Neural progenitor cell (in vitro differentiated cells): ENCODE measurements around the gene ABCB10.

Experiments used
- EZH2 ChIP-seq: fragments of 200-600 bp; sonication (generic); IDR thresholded peaks from 2 replicates; pipeline ENCODE4 v1.6.1; 2017; ENCODE audit warnings: antibody characterized with exemption, mild to moderate bottlenecking, moderate library complexity
- EZH2phosphoT487 ChIP-seq: fragments of 200-600 bp; sonication (generic); IDR thresholded peaks from 2 replicates; pipeline ENCODE4 v1.6.1; 2017; ENCODE audit warnings: antibody characterized with exemption
- TF ChIP-seq, protein P1 (sequence below): fragments of 200-600 bp; sonication (generic); IDR thresholded peaks from 2 replicates; pipeline ENCODE4 v1.5.1; 2017; ENCODE audit warnings: antibody characterized with exemption, mild to moderate bottlenecking

DNA sequence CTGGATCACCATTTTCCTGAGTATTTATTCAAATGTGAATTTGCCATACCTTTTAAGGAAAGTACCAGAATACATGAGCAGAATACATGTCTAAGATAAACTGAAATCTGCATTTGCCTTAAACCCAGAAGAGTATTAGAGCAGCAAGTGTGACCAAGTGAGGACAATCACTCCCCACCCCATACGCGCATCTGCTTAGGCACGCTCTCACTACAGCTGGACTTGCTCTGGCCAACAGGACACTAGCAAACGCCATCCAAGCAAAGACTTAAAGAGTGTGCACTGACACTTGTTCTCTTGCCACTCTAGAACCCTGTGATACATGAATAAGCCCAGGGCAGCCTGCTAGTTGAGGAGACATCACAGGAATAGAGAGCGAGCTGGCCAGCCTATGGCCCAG lies 76.0 kb downstream of the ABCB10 start:
- TF ChIP-seq EZH2 (no peak), EZH2phosphoT487 (no peak)
- TF ChIP-seq, protein P1, sequence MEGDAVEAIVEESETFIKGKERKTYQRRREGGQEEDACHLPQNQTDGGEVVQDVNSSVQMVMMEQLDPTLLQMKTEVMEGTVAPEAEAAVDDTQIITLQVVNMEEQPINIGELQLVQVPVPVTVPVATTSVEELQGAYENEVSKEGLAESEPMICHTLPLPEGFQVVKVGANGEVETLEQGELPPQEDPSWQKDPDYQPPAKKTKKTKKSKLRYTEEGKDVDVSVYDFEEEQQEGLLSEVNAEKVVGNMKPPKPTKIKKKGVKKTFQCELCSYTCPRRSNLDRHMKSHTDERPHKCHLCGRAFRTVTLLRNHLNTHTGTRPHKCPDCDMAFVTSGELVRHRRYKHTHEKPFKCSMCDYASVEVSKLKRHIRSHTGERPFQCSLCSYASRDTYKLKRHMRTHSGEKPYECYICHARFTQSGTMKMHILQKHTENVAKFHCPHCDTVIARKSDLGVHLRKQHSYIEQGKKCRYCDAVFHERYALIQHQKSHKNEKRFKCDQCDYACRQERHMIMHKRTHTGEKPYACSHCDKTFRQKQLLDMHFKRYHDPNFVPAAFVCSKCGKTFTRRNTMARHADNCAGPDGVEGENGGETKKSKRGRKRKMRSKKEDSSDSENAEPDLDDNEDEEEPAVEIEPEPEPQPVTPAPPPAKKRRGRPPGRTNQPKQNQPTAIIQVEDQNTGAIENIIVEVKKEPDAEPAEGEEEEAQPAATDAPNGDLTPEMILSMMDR: no peak
